Stomach (tissue), 4 donors: ENCODE measurements around the gene FAM229A.

Experiments used
- POLR2AphosphoS5 ChIP-seq, 3 donors: sonication (generic); formaldehyde crosslinking; IDR thresholded peaks; one replicate each; pipeline ENCODE4 v1.6.1; 2016; ENCODE audit warnings: antibody characterized with exemption in 3 of 3
- TF ChIP-seq, protein P1 (sequence below), 7 experiments: fragments of 450-650 bp in 4 of 7; fragments of 200-600 bp in 3 of 7; sonication (generic) in 3 of 7; IDR thresholded peaks; one replicate each; pipeline ENCODE4 v1.5.1; 2016 to 2019; ENCODE audit warnings: antibody characterized with exemption in 7 of 7, control low read depth in 2 of 7, mild to moderate bottlenecking in 1 of 7

DNA sequence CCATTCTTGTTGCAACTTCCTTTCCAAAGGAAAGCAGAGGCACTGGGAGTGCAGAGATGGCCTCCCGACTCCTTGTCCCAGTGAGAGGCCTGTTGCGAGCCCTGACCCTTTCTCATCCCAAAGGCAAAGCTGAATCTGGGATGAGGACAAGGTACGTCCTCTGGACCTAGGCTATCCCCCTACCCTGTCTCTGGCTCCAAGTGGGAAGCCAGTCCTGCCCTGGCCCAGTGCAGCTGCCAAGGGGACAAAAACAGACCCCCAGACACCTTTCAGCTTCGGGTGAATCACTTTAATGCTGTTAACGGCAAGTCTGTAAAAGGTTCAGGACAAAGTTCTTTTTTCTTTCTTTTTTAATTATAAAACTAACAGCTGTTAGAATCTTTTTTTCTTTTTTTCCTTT is 2.6 kb upstream of the FAM229A start:
- TF ChIP-seq POLR2AphosphoS5 (IDR thresholded peaks at IDR 0.05): no peak
- TF ChIP-seq, protein P1, sequence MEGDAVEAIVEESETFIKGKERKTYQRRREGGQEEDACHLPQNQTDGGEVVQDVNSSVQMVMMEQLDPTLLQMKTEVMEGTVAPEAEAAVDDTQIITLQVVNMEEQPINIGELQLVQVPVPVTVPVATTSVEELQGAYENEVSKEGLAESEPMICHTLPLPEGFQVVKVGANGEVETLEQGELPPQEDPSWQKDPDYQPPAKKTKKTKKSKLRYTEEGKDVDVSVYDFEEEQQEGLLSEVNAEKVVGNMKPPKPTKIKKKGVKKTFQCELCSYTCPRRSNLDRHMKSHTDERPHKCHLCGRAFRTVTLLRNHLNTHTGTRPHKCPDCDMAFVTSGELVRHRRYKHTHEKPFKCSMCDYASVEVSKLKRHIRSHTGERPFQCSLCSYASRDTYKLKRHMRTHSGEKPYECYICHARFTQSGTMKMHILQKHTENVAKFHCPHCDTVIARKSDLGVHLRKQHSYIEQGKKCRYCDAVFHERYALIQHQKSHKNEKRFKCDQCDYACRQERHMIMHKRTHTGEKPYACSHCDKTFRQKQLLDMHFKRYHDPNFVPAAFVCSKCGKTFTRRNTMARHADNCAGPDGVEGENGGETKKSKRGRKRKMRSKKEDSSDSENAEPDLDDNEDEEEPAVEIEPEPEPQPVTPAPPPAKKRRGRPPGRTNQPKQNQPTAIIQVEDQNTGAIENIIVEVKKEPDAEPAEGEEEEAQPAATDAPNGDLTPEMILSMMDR (IDR thresholded peaks at IDR 0.05): no peak
